Inflammatory macrophage treated with lipopolysaccharide for 4 hours (primary cell): ENCODE results near the gene DFFA.
A peak's percentile ranks its signal among the peaks of the same experiment; 100 is the strongest.
"Not testable (repeated sequence)": the region's sequence is repeated elsewhere in the genome, so short reads cannot be mapped to it uniquely, and the experiment has no call there.

ENCODE experiments used
- DNase-seq: peaks from one replicate; pipeline ENCODE4 v3.0.0-alpha.2; 2020

Gene DFFA

DNA sequence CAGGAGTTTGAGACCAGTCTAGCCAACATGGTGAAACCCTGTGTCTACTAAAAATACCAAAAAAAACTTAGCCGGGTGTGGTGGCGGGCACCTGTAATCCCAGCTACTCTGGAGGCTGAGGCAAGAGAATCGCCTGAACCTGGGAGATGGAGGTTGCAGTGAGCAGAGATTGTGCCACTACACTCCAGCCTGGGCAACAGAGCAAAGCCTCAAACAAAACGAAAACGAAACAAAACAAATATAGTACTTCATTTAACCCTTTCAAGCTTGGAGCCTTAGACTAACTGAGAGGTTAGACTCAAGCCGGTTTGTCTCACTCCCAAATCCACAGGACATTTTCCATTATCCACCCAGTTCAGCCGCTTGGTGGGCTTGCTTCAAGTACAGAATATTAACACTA is 14.9 kb downstream of the DFFA start:
- not testable (repeated sequence) for DNase-seq

GRCh38 chr1:10456661-10457060 is 15.7 kb downstream of the DFFA start:
- DNase-seq, result no peak

- no peak for DNase-seq
Measured at GRCh38 chr1:10456048-10456447, 16.3 kb downstream of the DFFA start.

DNA sequence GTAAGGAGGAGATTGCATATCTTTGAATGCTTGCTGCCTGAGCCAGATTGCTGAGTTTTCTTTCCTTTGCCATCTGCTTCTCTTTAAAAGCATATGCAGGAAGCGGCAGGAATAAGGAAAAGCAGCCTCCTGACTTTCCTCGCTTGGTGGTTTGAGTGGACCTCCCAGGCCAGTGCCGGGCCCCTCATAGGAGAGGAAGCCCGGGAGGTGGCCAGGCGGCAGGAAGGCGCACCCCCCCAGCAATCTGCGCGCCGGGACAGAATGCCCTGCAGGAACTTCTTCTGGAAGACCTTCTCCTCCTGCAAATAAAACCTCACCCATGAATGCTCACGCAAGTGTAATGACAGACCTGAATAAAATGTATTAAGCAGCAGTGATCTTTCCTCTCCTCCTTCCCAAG is 21.0 kb downstream of the DFFA start:
- DNase-seq, result no peak

DNA sequence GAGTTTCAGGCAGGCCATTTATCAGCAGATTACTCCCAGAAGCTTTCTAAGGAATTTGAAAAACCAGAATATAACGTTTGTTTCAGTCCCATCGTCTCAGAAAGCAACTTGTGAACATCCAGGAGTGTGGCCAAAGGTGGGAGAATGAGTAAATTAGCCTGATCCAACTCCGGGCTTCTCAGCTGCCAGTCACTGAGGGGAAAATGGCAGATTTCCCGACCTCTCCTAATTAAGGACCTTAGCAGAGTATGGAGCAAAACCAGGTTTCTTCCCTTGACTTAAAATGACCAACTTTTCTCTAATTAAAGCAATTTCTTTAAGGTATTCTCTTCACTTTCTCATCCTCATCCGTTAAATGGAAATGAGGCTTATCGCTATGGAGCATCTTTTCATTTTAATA is 21.5 kb downstream of the DFFA start:
- no peak for DNase-seq

GRCh38 chr1:10450156-10450814 is 22.0 kb downstream of the DFFA start:
- no peak for DNase-seq

DNA sequence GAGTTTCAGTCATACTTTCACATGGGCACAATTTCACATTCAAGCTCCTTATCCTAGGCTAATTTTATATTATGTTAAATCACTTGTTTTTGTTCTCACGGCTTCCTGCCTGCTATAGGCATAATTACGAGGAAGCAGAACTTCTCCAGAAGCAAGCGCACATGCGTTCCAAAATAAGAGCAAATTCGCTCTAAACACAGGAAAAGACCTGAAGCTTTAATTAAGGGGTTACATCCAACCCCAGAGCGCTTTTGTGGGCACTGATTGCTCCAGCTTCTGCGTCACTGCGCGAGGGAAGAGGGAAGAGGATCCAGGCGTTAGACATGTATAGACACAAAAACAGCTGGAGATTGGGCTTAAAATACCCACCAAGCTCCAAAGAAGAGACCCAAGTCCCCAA is 22.6 kb downstream of the DFFA start, which contains the start of gene CORT:
Gene CORT, plus strand, starts transcription at position 281 of the 400 bp plus-strand sequence. CDS start 193 bp downstream, outside the sequence.
- no peak for DNase-seq

DNA sequence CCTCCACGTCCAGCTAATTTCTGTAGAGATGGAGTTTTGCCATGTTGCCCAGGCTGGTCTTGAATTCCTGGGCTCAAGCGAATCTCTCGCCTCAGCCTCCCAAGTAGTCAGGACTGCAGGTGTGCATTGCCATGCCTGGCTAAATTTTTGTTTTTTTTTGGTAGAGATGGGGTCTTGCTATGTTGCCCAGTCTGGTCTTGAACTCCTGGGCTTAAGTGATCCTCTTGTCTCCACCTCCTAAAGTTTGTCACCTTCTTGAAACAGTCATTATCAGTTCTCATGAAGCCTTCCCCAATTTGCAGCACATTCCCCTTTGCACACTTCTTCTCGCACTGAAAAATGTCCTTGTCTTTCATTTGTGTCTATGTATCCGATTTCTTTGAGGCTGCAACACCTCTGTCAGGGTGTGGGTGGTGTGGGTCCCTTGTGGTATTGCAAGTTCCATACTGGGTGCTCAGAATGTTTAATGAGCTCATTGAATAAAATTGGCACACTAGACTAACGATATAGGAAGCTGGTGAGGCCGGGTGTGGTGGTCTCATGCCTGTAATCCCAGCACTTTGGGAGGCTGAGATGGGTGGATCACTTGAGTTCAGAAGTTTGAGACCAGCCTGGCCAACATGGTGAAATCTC is 25.4 kb downstream of the DFFA start:
- DNase-seq, result no peak

DNA sequence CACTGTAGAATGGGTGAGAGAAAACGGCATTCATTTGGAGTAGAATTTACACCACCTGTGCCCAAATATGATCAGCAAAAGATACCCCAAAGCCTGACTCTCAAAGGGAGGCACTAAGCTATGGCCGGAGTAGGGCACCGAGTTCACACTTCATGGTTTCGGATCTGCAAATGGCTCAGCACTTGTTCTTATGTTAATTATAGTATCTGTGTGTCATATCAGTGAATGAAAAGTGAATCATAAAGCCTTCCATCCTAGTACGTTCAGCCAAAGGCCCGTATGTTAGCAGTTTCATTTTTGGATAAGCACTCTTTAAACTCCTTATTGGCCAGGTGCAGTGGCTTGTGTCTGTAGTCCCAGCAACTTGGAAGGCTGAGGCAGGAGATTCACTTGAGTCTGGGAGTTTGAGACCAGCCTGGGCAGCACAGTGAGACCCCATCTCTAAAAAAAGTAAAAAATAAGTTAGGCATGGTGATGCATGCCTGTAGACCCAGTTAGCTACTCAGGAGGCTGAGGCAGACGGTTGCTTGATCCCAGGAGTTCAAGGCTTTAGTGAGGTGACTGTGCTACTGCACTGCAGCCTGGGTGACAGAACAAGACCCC is 27.4 kb downstream of the DFFA start:
- DNase-seq, result no peak

DNA sequence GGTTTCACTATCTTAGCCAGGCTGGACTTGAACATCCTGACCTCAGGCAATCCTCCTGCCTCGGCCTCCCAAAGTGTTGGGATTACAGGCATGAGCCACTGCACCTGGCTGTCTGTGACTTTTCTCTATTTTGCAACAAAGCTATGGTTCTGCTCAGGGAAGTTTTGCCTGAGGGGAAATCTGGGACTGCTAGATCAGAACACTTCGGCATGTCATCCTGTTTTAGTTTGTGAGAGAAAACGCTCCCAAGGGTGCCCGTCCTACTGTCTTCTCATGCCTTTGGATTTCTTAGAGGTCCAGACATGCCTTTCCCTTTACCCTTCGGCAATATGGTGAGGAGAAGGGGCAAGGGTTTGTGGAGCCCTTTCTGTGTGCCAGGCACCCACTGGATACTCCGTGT is 28.1 kb downstream of the DFFA start:
- DNase-seq, result no peak

DNA sequence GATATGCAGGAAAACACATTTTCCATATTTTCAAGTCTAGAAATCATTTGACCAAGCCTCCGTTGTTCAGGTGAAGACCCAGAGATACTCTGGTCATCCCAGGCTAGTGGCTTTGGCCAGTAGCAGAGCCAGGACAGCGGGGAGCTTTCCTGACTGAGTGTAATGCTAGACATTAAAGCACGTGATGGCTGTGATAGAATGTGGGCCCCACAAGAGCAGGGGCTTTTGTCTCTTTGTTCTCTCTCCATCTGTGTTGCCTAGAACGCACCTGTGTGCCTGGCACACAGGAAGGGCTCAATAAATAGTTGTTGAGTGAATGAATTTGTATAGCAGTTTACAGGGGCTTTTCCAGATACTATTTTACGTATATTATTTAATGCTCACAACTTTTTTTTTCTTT is 31.5 kb downstream of the DFFA start:
- DNase-seq, result no peak

GRCh38 chr1:10440305-10440704 is 32.0 kb downstream of the DFFA start:
- DNase-seq, result no peak

- DNase-seq, result no peak
Measured at GRCh38 chr1:10438677-10439163, 33.6 kb downstream of the DFFA start.

- no peak for DNase-seq
Measured at GRCh38 chr1:10437052-10437451, 35.3 kb downstream of the DFFA start.

- no peak for DNase-seq
Measured at GRCh38 chr1:10434590-10434989, 37.7 kb downstream of the DFFA start.

GRCh38 chr1:10433790-10434189 is 38.5 kb downstream of the DFFA start:
- DNase-seq, result no peak

DNA sequence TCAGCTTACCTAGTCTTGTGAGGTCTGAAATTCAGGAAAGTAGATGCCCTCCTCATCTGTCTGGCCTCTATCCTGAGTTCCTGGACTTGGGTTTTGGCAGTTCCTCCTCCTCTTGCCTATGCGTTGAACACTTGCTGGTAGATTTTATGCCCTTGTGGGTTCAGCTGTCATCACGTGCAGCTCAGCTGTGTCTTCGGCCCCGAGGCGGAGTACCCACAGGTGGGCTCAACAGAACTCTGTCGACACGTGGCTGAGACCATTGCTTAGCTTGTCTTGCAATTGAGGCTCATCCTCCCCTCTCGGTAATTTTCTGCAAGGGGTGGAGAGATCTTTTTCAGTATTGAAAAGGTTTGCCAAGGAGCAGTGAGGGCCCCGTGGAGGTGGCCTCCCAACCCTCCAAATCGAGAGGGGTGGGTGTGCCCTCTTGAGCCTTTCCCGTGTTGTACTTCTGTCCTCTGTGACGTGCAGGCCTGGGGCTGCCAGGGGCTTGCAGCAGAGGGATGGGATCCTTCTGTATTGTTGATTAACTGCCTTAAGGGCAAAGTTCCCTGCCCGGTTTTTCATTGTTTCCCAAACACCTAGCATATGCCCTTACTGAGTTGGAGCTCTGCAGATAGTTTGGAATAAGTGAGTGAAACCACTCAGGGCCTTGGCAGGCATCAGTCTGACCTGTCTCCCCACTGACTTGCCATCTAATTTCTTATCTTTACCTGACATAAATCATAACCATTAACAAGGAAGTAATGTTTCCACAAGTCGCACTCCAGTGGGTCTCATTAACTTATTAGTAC is 39.2 kb downstream of the DFFA start:
- no peak for DNase-seq

DNA sequence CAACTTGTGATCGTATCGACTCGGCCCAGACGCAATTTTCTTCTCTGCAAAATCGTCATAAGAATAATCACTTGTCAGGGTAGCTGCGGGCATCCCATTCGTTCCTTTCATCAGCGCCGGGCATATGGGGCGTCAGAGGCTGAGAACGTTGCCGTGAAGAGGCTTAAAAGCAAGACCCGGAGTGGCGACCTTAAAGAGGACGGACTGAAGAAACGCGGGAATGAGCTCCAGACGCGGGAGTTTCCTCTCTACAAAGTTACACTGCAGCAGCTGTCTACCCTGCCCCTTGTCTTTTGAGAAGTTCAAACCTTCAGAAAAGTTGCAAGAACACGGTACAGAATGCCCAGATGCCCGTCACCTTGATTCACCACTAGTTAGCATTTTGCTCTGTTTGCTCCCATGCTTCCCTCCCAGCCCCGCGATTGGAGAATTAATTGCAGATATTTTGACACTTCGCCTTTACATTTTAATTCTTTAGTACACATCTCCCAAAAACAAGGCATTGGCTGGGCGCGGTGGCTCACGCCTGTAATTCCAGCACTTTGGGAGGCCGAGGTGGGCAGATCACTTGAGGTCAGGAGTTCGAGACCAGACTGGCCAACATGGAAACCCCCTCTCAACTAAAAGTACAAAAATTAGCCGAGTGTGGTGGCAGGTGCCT is 41.1 kb downstream of the DFFA start:
- peak; percentile 11 for DNase-seq

DNA sequence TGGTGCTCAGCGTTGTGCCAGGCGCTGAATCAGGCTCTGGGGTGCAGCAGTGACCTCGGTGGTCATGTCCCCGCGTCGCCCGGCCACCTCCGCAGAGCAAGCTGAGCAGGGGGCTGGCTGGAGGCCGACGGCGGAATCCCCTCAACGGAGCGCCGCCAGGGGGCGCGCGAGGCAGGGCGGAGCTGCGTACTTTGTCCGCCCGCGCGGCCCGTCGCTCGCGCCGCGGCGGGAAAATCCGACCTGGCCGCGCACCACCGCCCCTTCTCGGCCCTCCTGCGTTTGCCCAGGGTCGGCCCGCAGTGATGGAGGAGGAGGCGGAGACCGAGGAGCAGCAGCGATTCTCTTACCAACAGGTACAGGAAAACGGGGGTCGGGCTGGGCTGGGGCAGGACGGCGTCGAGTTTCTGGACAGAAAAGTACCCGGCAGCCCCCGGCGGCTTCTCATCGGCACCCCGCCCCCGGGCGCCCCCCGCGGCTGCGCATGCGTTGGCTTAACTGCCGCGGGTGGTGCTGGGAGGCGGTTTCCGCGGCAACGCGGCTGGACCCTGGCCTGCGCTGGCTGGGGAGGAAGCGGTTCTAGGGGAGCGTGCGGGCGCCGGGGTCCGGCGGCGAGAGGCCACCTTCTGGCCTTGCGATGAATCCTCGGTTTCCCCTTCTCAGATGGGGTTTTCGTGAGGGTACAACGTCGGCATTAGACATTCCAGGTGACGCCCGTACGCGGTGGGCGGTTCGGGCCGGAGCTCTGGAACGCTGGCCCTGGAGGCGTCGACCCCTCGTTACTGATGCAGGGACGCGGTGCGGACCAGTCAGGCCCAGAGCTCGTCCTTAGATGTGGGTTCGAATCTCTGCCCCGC is 41.9 kb downstream of the DFFA start, which contains the start of gene CENPS:
Gene CENPS, plus strand, starts transcription at position 218 of the 854 bp plus-strand sequence. Its CDS starts 85 bp downstream, at position 303.
- peak; percentile 88 for DNase-seq

- DNase-seq, result peak; percentile 64
Measured at GRCh38 chr1:10429868-10430215, 42.5 kb downstream of the DFFA start.

DNA sequence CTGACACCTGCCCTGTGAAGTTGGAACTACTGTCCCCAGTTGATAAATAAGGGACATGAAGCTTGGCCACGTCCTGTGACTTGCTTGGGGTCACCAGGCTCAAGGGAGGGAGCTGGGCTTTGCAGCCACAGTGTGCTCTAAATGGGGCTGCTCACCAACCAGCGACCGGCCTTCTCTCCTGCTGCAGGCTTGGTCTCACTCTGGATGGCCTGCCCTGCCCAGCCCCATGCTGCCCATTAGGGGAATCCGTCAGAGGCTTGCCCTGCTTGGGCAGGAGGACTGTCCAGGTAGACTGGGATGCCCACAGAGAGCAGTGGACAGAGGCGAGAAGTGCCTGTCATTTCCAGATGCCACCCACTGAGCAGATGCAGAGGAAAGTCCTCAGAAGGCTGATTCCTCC is 43.3 kb downstream of the DFFA start:
- DNase-seq, result no peak

DNA sequence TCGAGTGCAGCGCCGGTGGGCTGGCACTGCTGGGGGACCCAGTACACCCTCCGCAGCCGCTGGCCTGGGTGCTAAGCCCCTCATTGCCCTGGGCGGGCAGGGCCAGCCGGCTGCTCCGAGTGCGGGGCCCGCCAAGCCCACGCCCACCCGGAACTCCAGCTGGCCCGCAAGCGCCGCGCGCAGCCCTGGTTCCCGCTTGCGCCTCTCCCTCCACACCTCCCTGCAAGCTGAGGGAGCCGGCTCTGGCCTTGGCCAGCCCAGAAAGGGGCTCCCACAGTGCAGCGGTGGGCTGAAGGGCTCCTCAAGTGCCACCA is 45.8 kb downstream of the DFFA start:
- DNase-seq, result not testable (repeated sequence)
